Measurements from ENCODE around the gene FAM20C. TPM values are rescaled to one million over a fixed set of nuclear protein-coding genes. Genes with fewer than 3 reads are reported as not detected.
"Not testable (repeated sequence)": the region's sequence is repeated elsewhere in the genome, so short reads cannot be mapped to it uniquely, and the experiment has no call there.

FAM20C gene
- total RNA-seq, 3 donors from 2014 or later (not counting 1 experiment from before 2014, with no cell fraction given): 1.2 to 8.6 (median 3.9) TPM

- Mint-ChIP-seq H3K36me3 (no peaks in the 10 kb centered on the region), H3K9me3 (no peaks in the 10 kb centered on the region), H3K27me3 (ENCODE audit: low read depth in 2 of 2) (no peaks in the 10 kb centered on the region), H3K4me3 (no peak overlapping the region), H3K4me1 (no peaks in the 10 kb centered on the region), H3K27ac (no peak overlapping the region)
- Histone ChIP-seq H3K9me3 (ENCODE audit: control insufficient read depth, insufficient read depth, low read length) (no peaks in the 10 kb centered on the region), H3K4me3 (ENCODE audit: low read length) (no peak overlapping the region), H3K27ac (ENCODE audit: low read length) (no peak overlapping the region), H3K4me1 (ENCODE audit: control insufficient read depth, insufficient read depth, low read length) (no peaks in the 10 kb centered on the region), H3K27me3 (ENCODE audit: control insufficient read depth, insufficient read depth, low read length) (no peaks in the 10 kb centered on the region), H3K36me3 (ENCODE audit: control insufficient read depth, insufficient read depth, low read length) (no peaks in the 10 kb centered on the region)
- intact Hi-C loops (cut with micrococcal nuclease): no loop called here
- no peak for DNase-seq
- ATAC-seq: no peak
- 95% methylated on average over 48 of the region's 49 CpGs for WGBS (ENCODE audit: insufficient coverage)
- TF ChIP-seq CTCF (IDR thresholded peaks at IDR 0.05): no peak
Observed at GRCh38 chr7:205115-206010, 13.0 kb downstream of the FAM20C start.

GRCh38 chr7:206351-206750, 14.0 kb downstream of the FAM20C start:
- H3K4me1 Mint-ChIP-seq; H3K9me3 ChIP-seq (ENCODE audit: control insufficient read depth, insufficient read depth, low read length); ATAC-seq; intact Hi-C loops (cut with micrococcal nuclease); H3K4me3 Mint-ChIP-seq; H3K36me3 Mint-ChIP-seq; H3K27me3 Mint-ChIP-seq (ENCODE audit: low read depth in 2 of 2); H3K27me3 ChIP-seq (ENCODE audit: control insufficient read depth, insufficient read depth, low read length); H3K27ac ChIP-seq (ENCODE audit: low read length); H3K4me3 ChIP-seq (ENCODE audit: low read length); H3K27ac Mint-ChIP-seq; DNase-seq; H3K36me3 ChIP-seq (ENCODE audit: control insufficient read depth, insufficient read depth, low read length); H3K4me1 ChIP-seq (ENCODE audit: control insufficient read depth, insufficient read depth, low read length); H3K9me3 Mint-ChIP-seq: not testable (repeated sequence)
- WGBS (ENCODE audit: insufficient coverage): 83% methylated on average over 31 of the region's 31 CpGs

- Histone ChIP-seq H3K36me3 (ENCODE audit: control insufficient read depth, insufficient read depth, low read length) (no peaks in the 10 kb centered on the region), H3K4me1 (ENCODE audit: control insufficient read depth, insufficient read depth, low read length) (no peaks in the 10 kb centered on the region), H3K4me3 (ENCODE audit: low read length) (no peak overlapping the region), H3K9me3 (ENCODE audit: control insufficient read depth, insufficient read depth, low read length) (no peaks in the 10 kb centered on the region), H3K27ac (ENCODE audit: low read length) (no peak overlapping the region), H3K27me3 (ENCODE audit: control insufficient read depth, insufficient read depth, low read length) (no peaks in the 10 kb centered on the region)
- Mint-ChIP-seq H3K36me3 (no peaks in the 10 kb centered on the region), H3K9me3 (no peaks in the 10 kb centered on the region), H3K27me3 (ENCODE audit: low read depth in 2 of 2) (no peaks in the 10 kb centered on the region), H3K4me1 (no peaks in the 10 kb centered on the region), H3K27ac (no peak overlapping the region), H3K4me3 (no peak overlapping the region)
- no peak for TF ChIP-seq CTCF (IDR thresholded peaks at IDR 0.05)
- ATAC-seq (no peak), DNase-seq (no peak)
- intact Hi-C loops (cut with micrococcal nuclease): no loop called here
- 96% methylated on average over 37 of the region's 39 CpGs for WGBS (ENCODE audit: insufficient coverage)
Observed at GRCh38 chr7:207418-208129, 15.2 kb downstream of the FAM20C start.

GRCh38 chr7:208130-208673, 15.8 kb downstream of the FAM20C start:
- H3K27ac ChIP-seq (ENCODE audit: low read length): no peak overlapping the region
- intact Hi-C loops (cut with micrococcal nuclease): no loop called here
- no peak overlapping the region for H3K27ac Mint-ChIP-seq

More at GRCh38 chr7:208130-208673, 15.8 kb downstream of the FAM20C start:
- TF ChIP-seq CTCF (IDR thresholded peaks at IDR 0.05): no peak
- no peaks in the 10 kb centered on the region for H3K9me3 ChIP-seq (ENCODE audit: control insufficient read depth, insufficient read depth, low read length)
- WGBS (ENCODE audit: insufficient coverage): 88% methylated on average over 8 of the region's 10 CpGs
- H3K4me3 Mint-ChIP-seq: no peak overlapping the region
- no peaks in the 10 kb centered on the region for H3K27me3 ChIP-seq (ENCODE audit: control insufficient read depth, insufficient read depth, low read length)
- no peaks in the 10 kb centered on the region for H3K36me3 ChIP-seq (ENCODE audit: control insufficient read depth, insufficient read depth, low read length)
- no peaks in the 10 kb centered on the region for H3K9me3 Mint-ChIP-seq
- no peaks in the 10 kb centered on the region for H3K4me1 Mint-ChIP-seq
- DNase-seq: no peak
- H3K27me3 Mint-ChIP-seq (ENCODE audit: low read depth in 2 of 2): no peaks in the 10 kb centered on the region
- ATAC-seq: no peak
- no peaks in the 10 kb centered on the region for H3K4me1 ChIP-seq (ENCODE audit: control insufficient read depth, insufficient read depth, low read length)
- H3K36me3 Mint-ChIP-seq: no peaks in the 10 kb centered on the region
- no peak overlapping the region for H3K4me3 ChIP-seq (ENCODE audit: low read length)

Data from natural killer cell (primary cell).